H1 (cell line): Measurements from ENCODE around the gene ASF1B. TPM values are rescaled to one million over a fixed set of nuclear protein-coding genes. Genes with fewer than 3 reads are reported as not detected.

Source experiments
- CHD7 ChIP-seq: fragments of 300-600 bp; sonication (generic); IDR thresholded peaks from 2 replicates; pipeline ENCODE4 v1.7.1; 2012; ENCODE audit warnings: low read length, moderate library complexity, mild to moderate bottlenecking, inconsistent platforms; ENCODE audit not compliant: insufficient replicate concordance
- HDAC2 ChIP-seq, 2 experiments: fragments of 300-600 bp in 1 of 2; sonication (generic) in 1 of 2; IDR thresholded peaks; 2 replicates each; pipeline ENCODE4 v1.6.1; 2011 to 2012; ENCODE audit warnings: low read depth in 2 of 2, low read length in 2 of 2, mild to moderate bottlenecking in 2 of 2, moderate library complexity in 2 of 2, borderline replicate concordance in 1 of 2, inconsistent platforms in 1 of 2
- MAX ChIP-seq: IDR thresholded peaks from 2 replicates; pipeline ENCODE4 v1.6.1; 2012; ENCODE audit warnings: inconsistent platforms
- SP2 ChIP-seq: IDR thresholded peaks from 2 replicates; pipeline ENCODE4 v1.6.1; 2012; ENCODE audit warnings: mild to moderate bottlenecking, low read length, inconsistent platforms
- TAF1 ChIP-seq: IDR thresholded peaks from 2 replicates; pipeline ENCODE4 v1.6.1; 2011; ENCODE audit warnings: mild to moderate bottlenecking, low read depth, low read length
- TBP ChIP-seq: IDR thresholded peaks from 2 replicates; pipeline ENCODE4 v1.6.1; 2011; ENCODE audit warnings: low read depth, low read length, improper control_type of control experiment
- polyA plus RNA-seq, 7 experiments: library from polyadenylated mRNA; depleted of rRNA in 3 of 7; stranded (reverse) in 5 of 7; unstranded in 2 of 7; fragments of >200 nt in 5 of 7; fragments of 200-250 nt in 2 of 7; gene quantifications; 1 replicate in 5 of 7; 2 replicates in 1 of 7; 4 replicates in 1 of 7; pipeline versions ENCODE4 v1.2.1 to v1.2.3, GENCODE V29; 2011 to 2013; ENCODE audit warnings: missing spikeins in 2 of 7, mixed read lengths in 2 of 7
- total RNA-seq: library from RNA; stranded (reverse); fragmentation: NEBNext Ultra II Directional; extraction: Animal tissue kit (Norgen Biotek cat#: 25700); gene quantifications from 2 replicates; pipeline ENCODE4 v1.2.1, GENCODE V29; 2021

ASF1B gene
- total and polyA plus RNA-seq, 2 of the 8 experiments (the other 6 are each of a cell fraction or from before 2014, with no cell fraction given) = 32.6 to 59.2 TPM

GRCh38 chr19:14174883-14175282 lies 38.5 kb upstream of the ASF1B start (continued):
- no peak for TF ChIP-seq CHD7
- TF ChIP-seq TAF1 = no peak
- TF ChIP-seq SP2 = no peak
- no peak for TF ChIP-seq HDAC2 (IDR thresholded peaks at IDR 0.05; ENCODE audit: borderline replicate concordance in 1 of 2, low read depth in 2 of 2, low read length in 2 of 2)
- TF ChIP-seq MAX = no peak
- no peak for TF ChIP-seq TBP
